Right ventricle myocardium superior (tissue), 1 donor: ENCODE measurements around the gene GPC6. TPM values are rescaled to one million over a fixed set of nuclear protein-coding genes. Genes with fewer than 3 reads are reported as not detected.
A peak's percentile ranks its signal among the peaks of the same experiment; 100 is the strongest.
"Not testable (repeated sequence)": the region's sequence is repeated elsewhere in the genome, so short reads cannot be mapped to it uniquely, and the experiment has no call there.

Source experiments
- ATAC-seq: fragments of 200-7000 bp; cut with Tn5 transposase; one replicate; pipeline ENCODE4 v1.9.1; 2020; ENCODE audit warnings: mild to moderate bottlenecking; ENCODE audit not compliant: poor library complexity
- DNase-seq: peaks from one replicate; pipeline ENCODE4 v3.0.0-alpha.2; 2020
- intact Hi-C: fragments of 100-400 bp; cut with DNase I; formaldehyde crosslinking; loops from one replicate; pipeline ENCODE4 v1.11.2; 2022
- total RNA-seq: library from RNA; stranded (reverse); fragmentation: NEBNext Ultra II Directional; extraction: Animal tissue kit (Norgen Biotek cat#: 25700); gene quantifications from one replicate; pipeline ENCODE4 v1.2.1, GENCODE V29; 2021
- donor health status: DM: no; HTN: yes; CAD: no; lungs with severe emphysema.

GPC6 gene
- total RNA-seq, 1 donor from 2014 or later, result 3.3 TPM

DNA sequence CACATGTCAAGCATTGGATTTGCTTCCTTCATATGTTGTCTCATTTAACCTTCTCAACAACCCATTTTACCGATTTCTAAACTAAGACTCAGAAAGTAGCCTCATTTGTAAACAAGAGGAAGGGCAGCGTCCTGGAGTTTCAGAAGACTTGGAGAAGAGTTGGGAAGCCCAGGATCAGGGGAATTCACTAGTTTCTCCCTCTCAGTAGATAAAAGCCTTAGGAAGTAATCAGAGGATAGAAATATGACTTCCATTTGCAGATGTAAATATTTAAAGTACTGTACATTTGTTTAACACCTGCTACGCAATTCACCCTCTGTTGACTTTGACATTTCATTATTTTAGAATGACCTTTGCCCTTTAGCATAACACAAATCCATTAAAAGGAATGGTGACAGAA is 1036.4 kb downstream of the GPC6 start:
- ATAC-seq (no peak), DNase-seq (no peak)
- intact Hi-C loops, result no loop called here

DNA sequence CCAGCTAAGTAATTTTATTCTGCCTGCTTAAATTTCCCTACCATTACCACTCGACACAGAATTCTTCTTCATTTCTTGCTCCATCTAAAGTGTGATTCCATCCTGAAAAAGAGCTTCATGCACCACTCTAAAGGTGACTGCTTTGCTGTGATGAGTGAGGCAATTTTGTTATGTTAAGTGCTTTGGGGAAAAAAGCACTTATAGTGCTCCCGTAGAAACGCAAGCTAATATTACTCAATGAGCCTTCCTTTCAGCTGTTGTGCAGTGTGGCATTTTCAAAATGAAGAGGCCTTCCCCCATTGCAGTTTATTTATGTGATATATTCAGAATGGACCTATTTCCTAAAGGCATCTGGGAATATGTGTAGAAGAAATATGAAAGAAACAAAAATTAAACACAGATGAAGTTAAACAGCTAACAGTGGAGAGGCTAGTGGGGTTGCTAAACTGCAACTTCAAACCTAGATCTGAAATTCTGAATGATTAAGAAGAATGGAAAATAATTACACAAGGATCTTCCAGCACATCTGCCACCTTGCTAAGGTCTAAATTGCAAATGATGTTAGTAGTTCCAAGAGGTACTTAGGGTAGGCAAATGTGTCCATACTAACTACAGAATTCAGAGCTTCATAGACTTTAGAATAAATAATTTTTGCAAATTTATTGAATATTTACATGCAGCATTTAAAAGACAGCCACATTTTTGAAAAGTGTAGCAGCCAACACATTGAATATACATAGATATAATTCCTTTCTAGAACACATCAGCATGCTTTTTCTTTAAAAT is 1041.2 kb downstream of the GPC6 start:
- no peak for ATAC-seq

DNA sequence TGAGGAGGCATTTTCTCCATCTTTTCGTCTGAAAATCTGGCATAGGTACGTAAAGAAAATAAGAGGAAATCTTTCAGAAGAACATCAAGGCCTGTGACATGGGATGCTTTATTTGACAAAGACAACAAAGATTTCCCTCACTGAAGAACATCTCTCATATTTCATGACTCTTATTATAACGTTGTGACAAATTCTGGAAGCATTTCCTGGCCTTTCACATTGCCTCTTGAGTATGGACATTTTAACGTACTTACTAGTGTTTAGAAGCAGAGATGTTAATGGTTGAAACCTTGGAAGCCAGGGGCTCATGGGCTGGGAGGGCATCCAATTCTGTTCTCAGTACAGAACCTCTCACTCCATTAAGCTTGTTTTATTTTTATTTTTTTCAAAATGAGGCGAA is 1042.1 kb downstream of the GPC6 start:
- intact Hi-C loops, result no loop called here

More for the DNA sequence above, 1041.2 kb downstream of the GPC6 start:
- intact Hi-C loops, result no loop called here
- DNase-seq, result no peak

DNA sequence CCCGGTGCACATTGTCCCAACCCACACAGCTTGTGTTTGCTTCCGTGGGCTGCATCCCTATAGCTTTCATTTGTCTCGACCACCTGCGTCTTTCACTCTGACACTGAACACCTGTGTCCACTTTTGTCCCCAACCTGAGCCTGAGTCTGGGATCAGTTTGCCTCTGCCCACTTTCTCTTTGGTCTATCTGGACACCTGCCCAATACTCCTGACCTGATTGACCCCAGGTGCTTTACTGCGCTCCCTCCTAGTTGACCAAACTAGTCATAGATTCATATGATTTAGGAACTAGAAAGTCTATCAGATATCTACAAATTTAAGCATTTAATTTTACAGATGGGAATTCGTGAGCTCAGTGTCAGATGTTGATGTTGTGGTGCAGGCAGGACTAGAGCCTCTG is 1043.0 kb downstream of the GPC6 start:
- intact Hi-C loops, result no loop called here

More for the DNA sequence above, 1042.1 kb downstream of the GPC6 start:
- DNase-seq (no peak), ATAC-seq (no peak)

DNA sequence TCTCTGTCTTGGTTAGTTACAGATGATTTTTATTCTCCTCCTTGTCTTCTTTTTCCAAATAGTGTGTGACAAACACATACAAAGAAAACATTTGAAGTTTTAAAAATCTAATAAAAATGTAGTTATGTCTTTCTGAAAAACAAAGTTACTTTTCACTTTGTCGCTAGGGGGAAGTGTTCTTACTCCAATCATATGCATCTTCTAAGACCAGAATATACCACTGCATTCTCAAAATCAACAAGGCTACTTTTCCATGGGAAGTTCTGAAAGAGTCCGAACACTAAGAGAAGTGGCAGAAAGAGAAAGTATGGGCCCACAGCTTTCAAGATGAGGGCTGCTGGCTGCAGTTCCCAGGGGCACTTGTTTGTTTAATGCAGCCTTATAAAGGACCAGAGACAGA is 1043.9 kb downstream of the GPC6 start:
- DNase-seq, result no peak
- intact Hi-C loops, result no loop called here

More for the DNA sequence above, 1043.0 kb downstream of the GPC6 start:
- ATAC-seq (no peak), DNase-seq (no peak)

DNA sequence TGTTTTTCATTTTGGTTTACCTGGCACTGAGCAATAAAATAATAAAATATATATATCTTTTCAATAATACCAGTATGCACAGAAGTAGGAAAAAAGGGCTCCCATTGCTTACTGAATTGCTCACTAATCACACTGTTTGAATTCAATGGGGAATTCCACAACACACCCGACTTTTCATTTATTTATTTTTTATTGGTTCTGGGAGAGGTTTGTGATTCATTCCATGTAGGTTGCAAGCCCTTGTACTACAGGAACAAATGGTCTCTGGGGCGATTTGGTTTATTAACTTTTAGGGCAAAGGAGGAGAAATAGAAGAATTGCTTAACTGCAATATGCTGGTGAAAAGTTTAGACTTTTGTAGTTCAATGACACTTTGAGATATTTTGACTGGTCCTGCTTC is 1045.4 kb downstream of the GPC6 start:
- intact Hi-C loops, result no loop called here
- ATAC-seq, result no peak

More for the DNA sequence above, 1043.9 kb downstream of the GPC6 start:
- ATAC-seq, result no peak

DNA sequence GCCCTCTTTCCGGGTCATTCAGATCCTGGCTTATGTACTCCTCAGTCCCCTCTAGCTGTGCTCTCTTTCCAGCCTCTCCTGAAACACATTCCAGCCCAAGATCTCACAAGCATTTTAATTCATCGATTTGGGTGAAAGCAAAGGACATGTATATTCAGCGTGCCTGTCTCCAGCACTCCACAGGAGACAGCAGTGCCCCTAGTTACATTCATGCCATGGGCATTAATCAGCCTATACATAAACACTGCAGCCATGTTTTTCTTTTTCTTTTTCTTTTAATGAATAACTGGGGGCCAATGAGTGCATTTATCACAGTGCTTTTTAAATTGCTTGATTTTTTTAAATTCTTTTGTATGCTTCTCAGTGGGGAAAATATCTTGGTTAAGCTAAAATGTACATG is 1053.7 kb downstream of the GPC6 start:
- intact Hi-C loops, result no loop called here
- ATAC-seq (no peak), DNase-seq (no peak)

More for the DNA sequence above, 1045.4 kb downstream of the GPC6 start:
- DNase-seq, result no peak

DNA sequence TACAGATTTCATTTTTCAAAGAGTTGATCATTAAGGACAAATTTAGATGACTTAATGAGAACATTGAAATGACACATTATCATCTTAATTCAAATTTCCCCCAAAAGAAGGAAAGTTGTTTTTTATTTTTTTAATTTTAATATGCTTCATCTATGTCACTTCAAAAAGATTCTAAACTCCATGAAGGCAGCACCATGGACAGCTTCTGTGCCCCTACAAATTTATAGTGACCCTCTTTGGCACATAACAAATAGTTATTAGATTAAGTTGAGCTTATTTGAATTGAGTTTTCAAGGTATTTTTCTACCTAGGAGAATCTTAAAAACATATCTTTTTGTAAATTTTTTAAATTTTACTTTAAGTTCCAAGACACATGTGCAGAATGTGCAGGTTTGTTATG is 1054.2 kb downstream of the GPC6 start:
- no peak for ATAC-seq
- intact Hi-C loops, result no loop called here
- DNase-seq, result no peak

DNA sequence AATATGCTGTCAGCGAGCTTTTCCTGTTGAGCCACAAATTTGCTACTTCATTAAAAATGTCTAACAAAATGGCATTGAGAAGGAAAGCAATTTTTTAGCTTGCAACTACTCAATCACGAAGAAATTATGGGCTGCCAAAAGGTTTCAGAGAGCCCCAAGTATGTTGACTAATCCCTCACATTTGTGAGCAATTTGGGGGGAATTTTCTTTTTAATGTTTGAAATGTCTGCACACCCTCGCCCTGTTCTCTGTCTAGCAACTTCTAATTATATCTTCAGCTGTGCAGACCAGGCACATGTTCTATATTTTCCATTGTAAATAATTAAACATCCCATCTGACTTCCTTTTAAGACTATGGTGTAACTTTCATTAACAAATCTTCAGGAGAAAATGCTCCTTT is 1060.0 kb downstream of the GPC6 start:
- intact Hi-C loops, result no loop called here
- ATAC-seq (no peak), DNase-seq (no peak)

DNA sequence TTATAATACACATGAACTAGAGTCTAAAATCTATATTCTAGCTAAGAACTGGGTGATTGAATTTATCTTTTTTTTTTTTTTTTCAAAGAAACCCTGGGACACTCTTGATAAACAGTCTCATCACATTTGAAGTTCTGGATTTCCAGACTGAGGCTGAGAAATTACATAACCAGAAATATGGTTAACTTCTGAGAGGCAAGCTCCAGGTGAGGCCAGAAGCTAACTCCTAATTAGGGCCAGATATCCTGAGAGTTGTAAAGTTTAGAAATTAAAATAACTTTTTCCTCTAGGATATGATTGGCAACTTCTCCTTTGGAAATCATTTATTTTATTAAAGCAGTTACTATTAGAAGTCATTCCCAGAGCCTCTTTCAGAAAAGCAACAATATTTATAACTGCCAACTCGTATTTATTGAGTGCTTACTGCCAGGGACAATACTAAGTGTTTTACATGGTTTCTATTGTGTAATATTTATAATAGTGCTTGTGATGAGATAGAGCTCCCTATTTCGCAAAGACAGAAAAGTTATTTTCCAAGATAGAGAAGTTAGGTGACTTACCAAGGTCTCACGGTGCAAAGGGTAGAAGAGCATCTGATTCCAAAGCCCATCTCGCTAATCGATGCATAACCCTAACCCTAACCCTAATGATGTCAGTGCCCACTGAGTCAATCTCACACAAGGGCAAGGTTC is 1065.2 kb downstream of the GPC6 start:
- ATAC-seq, result no peak
- DNase-seq, result no peak
- intact Hi-C loops, result no loop called here

DNA sequence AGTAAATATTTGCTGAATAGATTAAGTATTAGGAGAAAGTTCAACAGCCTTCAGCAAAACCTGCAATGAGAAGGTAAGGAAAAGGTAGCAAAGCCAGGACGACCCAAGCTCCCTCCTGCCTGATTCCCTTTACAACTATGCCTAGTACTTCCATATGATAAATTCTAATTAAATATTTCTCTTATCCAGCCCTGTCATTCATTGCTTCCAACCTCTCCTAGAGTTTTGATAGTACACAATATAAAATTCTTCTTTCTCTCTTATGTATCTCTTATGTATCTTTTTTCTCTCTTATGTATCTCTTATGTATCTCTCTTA is 1065.7 kb downstream of the GPC6 start:
- ATAC-seq (no peak), DNase-seq (no peak)
- intact Hi-C loops, result no loop called here

DNA sequence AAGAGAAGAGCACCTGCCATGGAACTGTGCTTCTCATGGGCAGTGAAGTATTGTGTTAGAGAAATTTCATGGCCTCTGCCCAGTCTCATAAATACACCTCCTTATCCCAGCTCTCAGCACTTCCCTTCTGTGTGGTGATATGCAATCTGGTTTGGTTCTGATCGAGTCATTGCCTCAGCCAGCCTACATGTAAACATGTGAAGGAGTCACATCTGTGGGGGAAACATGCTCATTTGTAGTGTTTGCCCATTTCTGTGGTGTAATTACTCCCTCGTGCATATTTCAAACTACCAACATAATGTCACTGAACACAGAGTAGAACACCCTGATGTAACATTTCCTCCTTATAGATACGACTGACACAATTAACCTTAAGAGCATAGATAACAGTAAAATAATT is 1069.9 kb downstream of the GPC6 start:
- no peak for DNase-seq
- intact Hi-C loops, result no loop called here
- ATAC-seq, result no peak

DNA sequence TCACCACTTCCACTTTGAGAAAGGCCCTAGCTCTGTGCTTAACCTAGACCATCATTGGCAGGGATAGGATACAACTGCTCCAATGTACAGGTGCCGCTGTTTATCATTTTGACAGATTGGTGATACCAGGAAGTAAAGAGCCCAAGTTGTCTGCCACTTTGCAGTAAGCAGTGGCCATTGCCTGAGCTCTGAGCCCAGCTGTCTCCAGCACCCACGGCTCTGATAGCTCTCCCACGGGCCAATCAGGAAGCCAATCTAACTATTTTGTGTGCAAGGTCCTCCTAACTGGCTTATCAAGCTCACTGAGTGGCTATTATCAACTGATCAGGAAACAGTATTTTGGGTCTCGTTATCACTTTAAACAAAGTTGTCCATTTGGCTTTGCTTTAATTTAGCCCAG is 1071.7 kb downstream of the GPC6 start:
- no peak for ATAC-seq
- no peak for DNase-seq
- intact Hi-C loops, result no loop called here

DNA sequence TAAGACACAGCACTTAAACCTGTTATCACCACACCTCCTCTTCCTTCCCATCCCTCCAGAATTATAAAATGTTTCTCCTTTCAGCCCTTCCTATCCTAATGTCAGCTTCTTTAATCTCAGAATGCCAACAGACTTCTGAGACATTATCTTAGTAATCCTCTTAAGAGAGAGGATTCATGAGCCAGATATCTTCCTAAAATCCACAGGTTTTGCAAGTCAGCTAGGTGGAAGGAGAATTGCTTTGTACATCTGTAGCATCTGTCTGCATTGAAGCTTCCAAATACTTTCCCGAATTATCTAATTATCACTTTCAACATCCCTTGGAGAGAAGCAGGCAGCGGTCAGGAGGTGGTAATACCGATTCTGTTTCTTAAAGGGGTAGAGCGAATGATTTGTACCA is 1073.8 kb downstream of the GPC6 start:
- intact Hi-C loops, result no loop called here
- no peak for ATAC-seq
- no peak for DNase-seq

DNA sequence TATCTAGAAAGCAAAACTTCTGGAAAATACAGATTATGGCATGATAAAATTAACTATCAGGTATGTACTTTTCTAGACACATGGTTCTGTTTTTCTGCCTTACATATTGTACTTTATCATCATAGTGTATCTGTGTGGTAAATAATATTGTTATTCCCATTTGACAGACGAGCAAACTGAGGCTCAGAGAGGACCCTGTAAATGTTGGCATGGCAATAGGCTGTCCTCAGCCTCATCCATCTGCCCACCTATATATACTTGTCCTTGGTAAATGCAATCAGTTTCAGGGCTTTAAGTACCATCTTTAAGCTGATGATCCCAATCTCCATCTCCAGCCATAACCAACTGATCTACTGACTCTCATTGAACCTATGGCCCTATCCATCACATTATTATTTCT is 1074.9 kb downstream of the GPC6 start:
- no peak for DNase-seq
- intact Hi-C loops, result no loop called here
- ATAC-seq, result no peak

DNA sequence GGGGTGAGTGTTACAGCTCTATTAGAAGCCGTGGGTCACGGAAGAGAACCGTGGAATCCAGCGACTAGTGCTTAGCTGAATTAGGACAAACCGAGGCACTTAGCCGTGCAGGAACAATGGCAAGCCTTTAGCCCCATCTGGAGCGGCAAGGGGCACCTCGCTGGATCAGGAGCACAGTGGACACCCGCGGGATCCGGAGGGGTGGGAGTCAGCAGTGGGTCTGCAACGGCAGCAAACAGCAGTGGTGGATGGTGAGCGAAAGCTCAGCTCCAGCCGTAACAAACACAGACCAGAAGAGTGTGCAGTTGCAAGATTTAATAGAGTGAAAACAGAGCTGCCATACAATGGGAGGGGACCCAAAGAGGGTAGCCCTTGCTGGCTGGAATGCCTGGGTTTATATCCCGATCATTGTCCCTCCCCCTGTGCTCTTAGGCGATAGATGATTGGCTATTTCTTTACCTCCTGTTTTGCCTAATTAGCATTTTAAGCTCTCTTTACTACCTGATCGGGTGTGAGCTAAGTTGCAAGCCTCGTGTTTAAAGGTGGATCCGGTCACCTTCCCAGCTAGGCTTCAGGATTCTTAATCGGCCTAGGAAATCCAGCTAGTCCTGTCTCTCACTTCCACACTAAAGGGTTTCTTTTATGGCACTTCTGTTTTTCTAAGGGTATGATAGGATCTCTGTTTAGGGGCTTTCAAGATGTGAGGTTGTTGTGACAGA is 1076.4 kb downstream of the GPC6 start:
- ATAC-seq, intact Hi-C loops, DNase-seq: not testable (repeated sequence)

DNA sequence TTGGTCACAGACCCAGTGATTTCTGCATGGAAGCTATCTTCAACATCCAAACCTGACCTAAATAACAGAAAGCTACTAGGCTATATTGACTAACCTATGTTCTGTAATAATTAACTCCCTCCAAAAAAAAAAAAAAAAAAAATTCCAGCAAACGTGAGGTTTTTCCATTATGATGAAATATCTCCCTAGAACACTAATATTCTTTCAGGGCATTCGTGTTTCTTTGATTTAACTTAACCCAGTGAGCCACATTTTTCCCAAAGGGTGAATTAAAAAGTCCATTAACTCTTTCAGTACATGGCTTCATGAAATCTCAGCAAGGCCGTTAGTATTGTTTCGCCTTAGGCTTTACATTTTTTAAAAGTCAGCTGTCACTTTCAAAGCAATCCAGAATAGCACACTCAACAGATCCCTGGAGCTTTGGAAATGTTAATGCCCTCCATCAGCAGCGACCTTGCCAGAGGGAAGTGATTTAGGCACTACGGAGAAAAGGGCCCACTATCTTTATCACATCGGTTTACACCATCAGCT is 1077.1 kb downstream of the GPC6 start:
- ATAC-seq (no peak), DNase-seq (no peak)
- intact Hi-C loops, result no loop called here

DNA sequence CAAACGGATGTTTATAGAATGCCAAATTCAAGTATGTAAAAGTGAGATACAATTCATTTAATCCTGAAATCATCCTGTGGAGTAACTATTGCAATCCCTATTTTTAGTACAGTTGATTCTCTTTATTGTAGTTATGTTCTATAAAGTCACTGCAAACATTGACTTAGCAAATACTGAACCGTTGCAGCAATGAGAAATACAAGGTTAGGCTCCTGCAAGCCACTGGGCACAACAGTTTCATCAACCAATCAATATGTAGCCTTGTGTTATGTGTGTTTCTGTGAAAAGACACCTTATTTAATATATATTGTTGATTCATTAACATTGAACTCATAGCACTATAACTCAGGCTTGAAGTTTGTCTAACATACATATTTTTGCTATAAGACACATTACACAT is 1078.4 kb downstream of the GPC6 start:
- ATAC-seq (no peak), DNase-seq (no peak)
- intact Hi-C loops, result no loop called here

DNA sequence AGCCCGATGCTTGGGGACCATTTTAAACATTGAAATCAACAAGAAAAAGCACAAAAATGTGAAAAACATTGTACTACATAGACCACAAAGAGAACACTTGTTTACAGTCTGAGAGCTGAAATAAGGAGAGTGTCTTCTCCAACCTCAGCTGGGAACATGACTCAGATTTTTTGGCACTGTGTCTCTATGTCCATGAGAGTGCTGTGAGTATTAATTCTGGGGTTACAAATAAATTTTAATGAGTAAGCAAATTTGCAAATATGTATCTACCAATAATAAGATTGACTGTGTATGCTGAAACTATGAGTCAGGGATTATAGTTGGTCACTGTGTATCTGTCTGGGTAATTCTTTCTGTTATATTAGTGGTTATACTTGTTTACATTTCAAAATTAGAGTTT is 1078.9 kb downstream of the GPC6 start:
- ATAC-seq, result peak; percentile 71
- intact Hi-C loops, result no loop called here

DNA sequence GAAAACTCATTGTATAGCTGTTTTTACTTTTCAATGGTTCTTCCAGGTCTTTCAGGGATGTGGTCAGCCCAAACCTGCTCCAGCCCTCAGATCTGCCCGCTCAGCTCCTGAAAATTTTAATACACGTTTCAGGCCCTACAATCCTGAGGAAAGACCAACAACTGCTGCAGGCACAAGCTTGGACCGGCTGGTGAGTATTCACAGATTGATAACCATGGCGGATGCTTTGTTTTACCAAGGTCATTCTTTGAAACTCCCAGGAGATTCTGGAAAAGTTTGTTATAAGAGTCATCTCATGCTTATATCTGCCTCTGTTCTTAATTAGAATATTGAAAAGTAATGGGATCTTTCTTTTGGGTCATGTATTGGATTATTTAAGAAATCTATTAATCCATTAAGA is 1079.3 kb downstream of the GPC6 start:
- no peak for DNase-seq
- ATAC-seq, result no peak
- intact Hi-C loops, result no loop called here

More for the DNA sequence above, 1078.9 kb downstream of the GPC6 start:
- no peak for DNase-seq
